KMS-11 (cell line): ENCODE data around the gene SESTD1.

Experiments
- H2AFZ ChIP-seq: fragments of 200-600 bp; sonication (generic); 2 replicates; pipeline ENCODE4 v1.6.1; 2016; ENCODE audit warnings: antibody characterized with exemption, mixed run types, low read depth
- H3K27ac ChIP-seq: fragments of 200-600 bp; sonication (generic); 2 replicates; pipeline ENCODE4 v1.6.1; 2016; ENCODE audit warnings: mild to moderate bottlenecking, mixed run types
- H3K27me3 ChIP-seq: fragments of 200-600 bp; sonication (generic); 2 replicates; pipeline ENCODE4 v1.6.1; 2017; ENCODE audit warnings: mild to moderate bottlenecking, low read depth, mixed run types, moderate library complexity; ENCODE audit not compliant: insufficient read depth
- H3K36me3 ChIP-seq: fragments of 200-600 bp; sonication (generic); 2 replicates; pipeline ENCODE4 v1.6.1; 2017; ENCODE audit warnings: mild to moderate bottlenecking, mixed run types; ENCODE audit not compliant: insufficient read depth
- H3K4me1 ChIP-seq: fragments of 200-600 bp; sonication (generic); 2 replicates; pipeline ENCODE4 v1.6.1; 2016; ENCODE audit warnings: mild to moderate bottlenecking, low read depth, mixed run types; ENCODE audit not compliant: poor library complexity, severe bottlenecking
- H3K4me2 ChIP-seq: fragments of 200-600 bp; sonication (generic); 2 replicates; pipeline ENCODE4 v1.7.0; 2016; ENCODE audit warnings: mild to moderate bottlenecking, mixed run types
- H3K4me3 ChIP-seq: fragments of 200-600 bp; sonication (generic); IDR thresholded peaks from 2 replicates; pipeline ENCODE4 v1.6.1; 2017; ENCODE audit warnings: low read depth, low read length, mixed read lengths; ENCODE audit not compliant: insufficient read depth
- H3K79me2 ChIP-seq: fragments of 200-600 bp; sonication (generic); 2 replicates; pipeline ENCODE4 v1.6.1; 2016; ENCODE audit warnings: low read depth, mixed run types; ENCODE audit not compliant: insufficient read depth
- H3K9ac ChIP-seq: fragments of 200-600 bp; sonication (generic); 2 replicates; pipeline ENCODE4 v1.6.1; 2016; ENCODE audit warnings: mild to moderate bottlenecking, mixed run types
- H4K20me1 ChIP-seq: fragments of 200-600 bp; sonication (generic); 2 replicates; pipeline ENCODE4 v1.6.1; 2016; ENCODE audit warnings: mild to moderate bottlenecking, mixed run types; ENCODE audit not compliant: insufficient read depth
- TF ChIP-seq, protein P1 (sequence below): fragments of 200-600 bp; sonication (generic); conservative IDR thresholded peaks from 2 replicates; pipeline ENCODE4 v1.6.1; 2017; ENCODE audit warnings: low read depth, mild to moderate bottlenecking, antibody characterized with exemption, low read length, moderate library complexity, mixed read lengths

SESTD1 gene

DNA sequence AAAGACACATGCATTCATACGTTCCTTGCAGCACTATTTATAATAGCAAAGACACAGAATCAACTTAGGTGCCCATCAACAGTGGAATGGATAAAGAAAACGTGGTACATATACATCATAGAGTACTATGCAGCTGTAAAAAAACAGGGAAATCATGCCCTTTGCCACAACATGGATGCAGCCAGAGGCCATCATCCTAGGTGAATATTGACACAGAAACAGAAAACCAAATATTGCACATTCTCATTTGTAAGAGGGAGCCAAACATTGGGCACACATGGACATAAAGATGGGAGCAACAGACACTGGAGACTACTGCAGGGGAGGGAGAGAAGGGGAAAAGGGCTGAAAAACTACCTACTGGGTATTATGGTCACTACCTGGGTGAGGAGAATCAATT lies 73.5 kb downstream of the SESTD1 start:
- Histone ChIP-seq H3K27me3 (no peaks in the 10 kb centered on the region), H3K4me1 (no peaks in the 10 kb centered on the region), H3K36me3 (no peaks in the 10 kb centered on the region), H3K9ac (no peak overlapping the region), H3K4me3 (no peak overlapping the region), H3K79me2 (no peaks in the 10 kb centered on the region), H3K4me2 (no peak overlapping the region), H4K20me1 (no peaks in the 10 kb centered on the region), H3K27ac (no peak overlapping the region), H2AFZ (no peak overlapping the region)
- TF ChIP-seq, protein P1, sequence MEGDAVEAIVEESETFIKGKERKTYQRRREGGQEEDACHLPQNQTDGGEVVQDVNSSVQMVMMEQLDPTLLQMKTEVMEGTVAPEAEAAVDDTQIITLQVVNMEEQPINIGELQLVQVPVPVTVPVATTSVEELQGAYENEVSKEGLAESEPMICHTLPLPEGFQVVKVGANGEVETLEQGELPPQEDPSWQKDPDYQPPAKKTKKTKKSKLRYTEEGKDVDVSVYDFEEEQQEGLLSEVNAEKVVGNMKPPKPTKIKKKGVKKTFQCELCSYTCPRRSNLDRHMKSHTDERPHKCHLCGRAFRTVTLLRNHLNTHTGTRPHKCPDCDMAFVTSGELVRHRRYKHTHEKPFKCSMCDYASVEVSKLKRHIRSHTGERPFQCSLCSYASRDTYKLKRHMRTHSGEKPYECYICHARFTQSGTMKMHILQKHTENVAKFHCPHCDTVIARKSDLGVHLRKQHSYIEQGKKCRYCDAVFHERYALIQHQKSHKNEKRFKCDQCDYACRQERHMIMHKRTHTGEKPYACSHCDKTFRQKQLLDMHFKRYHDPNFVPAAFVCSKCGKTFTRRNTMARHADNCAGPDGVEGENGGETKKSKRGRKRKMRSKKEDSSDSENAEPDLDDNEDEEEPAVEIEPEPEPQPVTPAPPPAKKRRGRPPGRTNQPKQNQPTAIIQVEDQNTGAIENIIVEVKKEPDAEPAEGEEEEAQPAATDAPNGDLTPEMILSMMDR, result no peak

DNA sequence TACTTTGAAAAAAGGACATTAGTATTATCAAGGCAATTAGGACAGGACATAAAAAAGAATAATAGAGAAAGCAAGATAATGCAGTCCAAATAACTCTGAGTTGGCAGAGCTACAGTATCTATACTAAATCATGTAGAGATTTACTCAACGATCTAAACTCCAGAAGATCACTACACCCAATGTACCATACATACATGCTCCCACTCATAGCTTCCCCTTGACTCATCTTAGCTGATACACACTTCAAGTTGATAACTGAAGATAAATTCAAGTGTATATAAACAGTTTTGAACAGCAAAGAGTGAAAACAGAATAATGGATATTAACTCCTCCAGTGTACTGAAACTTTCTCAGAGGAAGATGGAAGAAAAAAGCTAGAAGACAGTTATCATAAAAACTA lies 78.5 kb downstream of the SESTD1 start:
- H3K4me2 ChIP-seq, result no peak overlapping the region
- H3K4me1 ChIP-seq, result no peaks in the 10 kb centered on the region
- no peaks in the 10 kb centered on the region for H4K20me1 ChIP-seq
- no peak overlapping the region for H3K27ac ChIP-seq
- H3K27me3 ChIP-seq, result no peaks in the 10 kb centered on the region
- no peaks in the 10 kb centered on the region for H3K36me3 ChIP-seq
- no peak overlapping the region for H2AFZ ChIP-seq
- H3K9ac ChIP-seq, result no peak overlapping the region
- TF ChIP-seq, protein P1, result no peak
- no peak overlapping the region for H3K4me3 ChIP-seq
- H3K79me2 ChIP-seq, result no peaks in the 10 kb centered on the region

DNA sequence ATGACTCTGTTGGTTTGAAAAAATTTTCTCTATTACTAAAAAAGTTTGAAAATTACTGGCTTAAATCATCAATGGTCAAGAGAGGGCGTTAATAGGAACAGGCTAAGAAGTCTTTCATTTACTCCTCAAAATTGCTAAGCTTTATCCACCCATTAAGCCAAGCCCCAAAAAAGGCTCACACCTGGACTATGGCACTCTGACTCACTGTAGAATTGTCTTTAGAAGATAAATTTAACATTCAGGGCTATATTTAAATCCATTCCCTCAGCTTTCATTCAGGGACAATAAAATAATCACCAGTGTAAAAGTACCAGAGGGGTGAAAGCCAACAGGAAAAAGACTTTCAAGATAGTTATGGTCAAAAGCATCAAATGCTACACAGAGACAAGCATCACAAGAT lies 80.0 kb downstream of the SESTD1 start:
- no peaks in the 10 kb centered on the region for H3K27me3 ChIP-seq
- H3K79me2 ChIP-seq, result no peaks in the 10 kb centered on the region
- H3K4me2 ChIP-seq, result no peak overlapping the region
- no peaks in the 10 kb centered on the region for H4K20me1 ChIP-seq
- no peak overlapping the region for H3K4me3 ChIP-seq
- no peak overlapping the region for H3K27ac ChIP-seq
- no peak overlapping the region for H2AFZ ChIP-seq
- H3K4me1 ChIP-seq, result no peaks in the 10 kb centered on the region
- no peaks in the 10 kb centered on the region for H3K36me3 ChIP-seq
- no peak overlapping the region for H3K9ac ChIP-seq
- TF ChIP-seq, protein P1, result no peak

DNA sequence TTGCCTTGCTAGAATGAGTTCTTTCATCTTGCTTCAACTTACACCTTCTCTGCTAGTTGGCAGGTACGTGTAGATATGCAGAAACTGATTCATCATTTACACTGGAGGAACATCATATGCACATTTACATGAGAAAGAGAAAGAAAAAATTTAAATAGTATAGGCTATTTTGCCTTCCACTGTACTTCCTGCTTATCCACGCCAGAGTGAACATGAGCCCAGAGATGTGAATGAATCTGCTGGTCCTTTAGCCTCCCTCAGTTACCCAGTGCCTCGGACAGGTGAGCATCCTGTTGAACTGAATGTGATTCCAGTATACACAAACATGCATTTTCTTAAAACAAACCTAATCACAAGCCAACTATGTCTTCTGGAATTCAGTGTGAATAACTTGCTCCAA lies 83.6 kb downstream of the SESTD1 start:
- Histone ChIP-seq H3K4me3 (no peak overlapping the region), H3K4me1 (no peaks in the 10 kb centered on the region), H4K20me1 (no peaks in the 10 kb centered on the region), H3K4me2 (no peak overlapping the region), H3K27me3 (no peaks in the 10 kb centered on the region), H3K79me2 (no peaks in the 10 kb centered on the region), H3K27ac (no peak overlapping the region), H2AFZ (no peak overlapping the region), H3K36me3 (no peaks in the 10 kb centered on the region), H3K9ac (no peak overlapping the region)
- TF ChIP-seq, protein P1, result no peak

DNA sequence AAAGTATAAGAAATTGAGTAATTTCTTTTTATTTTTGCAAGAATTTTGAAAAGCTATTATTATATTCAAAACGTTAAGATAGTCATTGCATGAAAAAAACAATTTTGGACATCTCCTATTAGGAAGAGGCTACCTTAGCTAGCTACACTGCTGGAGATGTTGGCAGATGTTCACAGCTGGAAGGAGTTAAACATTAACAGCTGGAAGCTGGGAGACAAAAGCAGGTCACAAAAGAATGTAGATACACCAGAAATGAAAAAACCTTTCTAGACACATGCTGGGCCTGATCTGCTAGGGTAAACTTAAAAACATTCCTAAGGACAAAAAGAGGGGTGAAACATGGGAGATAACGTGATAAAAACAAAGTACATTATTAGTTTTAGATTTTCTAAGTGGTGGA lies 84.4 kb downstream of the SESTD1 start:
- Histone ChIP-seq H3K4me1 (no peaks in the 10 kb centered on the region), H4K20me1 (no peaks in the 10 kb centered on the region), H3K4me2 (no peak overlapping the region), H3K79me2 (no peaks in the 10 kb centered on the region), H3K4me3 (no peak overlapping the region), H2AFZ (no peak overlapping the region), H3K9ac (no peak overlapping the region), H3K27me3 (no peaks in the 10 kb centered on the region), H3K36me3 (no peaks in the 10 kb centered on the region), H3K27ac (no peak overlapping the region)
- TF ChIP-seq, protein P1, result no peak
